HG02571 (cell line): ENCODE data around the gene CEP85.
A peak's percentile ranks its signal among the peaks of the same experiment; 100 is the strongest.
"Not testable (repeated sequence)": the region's sequence is repeated elsewhere in the genome, so short reads cannot be mapped to it uniquely, and the experiment has no call there.

Experiments
- ATAC-seq: cut with Tn5 transposase; IDR thresholded peaks from one replicate; pipeline ENCODE4 v1.9.1; 2021; ENCODE audit warnings: mild to moderate bottlenecking, moderate library complexity; ENCODE audit not compliant: unreplicated experiment

The CEP85 gene

GRCh38 chr1:26307363-26307781 is 73.4 kb downstream of the CEP85 start:
- no peak for ATAC-seq

GRCh38 chr1:26307966-26308899 is 74.2 kb downstream of the CEP85 start:
- not testable (repeated sequence) for ATAC-seq

DNA sequence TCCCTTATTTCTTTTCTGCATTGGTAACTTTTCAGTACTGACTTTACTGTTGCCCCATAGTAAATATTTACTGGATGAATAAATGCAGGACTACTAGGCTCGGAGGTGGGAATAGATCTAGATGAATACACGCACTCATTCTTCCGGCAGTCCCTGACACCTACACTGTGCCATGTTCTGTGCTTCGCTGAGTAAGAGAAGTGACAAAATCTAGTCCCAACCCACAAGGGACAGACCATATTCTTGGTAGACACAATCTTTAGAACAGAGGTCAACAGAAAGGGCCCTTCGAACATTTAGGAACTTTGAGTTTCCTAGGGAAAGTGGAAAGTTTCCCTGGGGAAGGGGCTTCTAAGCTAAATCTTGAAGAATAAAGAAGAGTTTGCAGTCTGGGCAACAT is 80.5 kb downstream of the CEP85 start:
- ATAC-seq, result no peak

DNA sequence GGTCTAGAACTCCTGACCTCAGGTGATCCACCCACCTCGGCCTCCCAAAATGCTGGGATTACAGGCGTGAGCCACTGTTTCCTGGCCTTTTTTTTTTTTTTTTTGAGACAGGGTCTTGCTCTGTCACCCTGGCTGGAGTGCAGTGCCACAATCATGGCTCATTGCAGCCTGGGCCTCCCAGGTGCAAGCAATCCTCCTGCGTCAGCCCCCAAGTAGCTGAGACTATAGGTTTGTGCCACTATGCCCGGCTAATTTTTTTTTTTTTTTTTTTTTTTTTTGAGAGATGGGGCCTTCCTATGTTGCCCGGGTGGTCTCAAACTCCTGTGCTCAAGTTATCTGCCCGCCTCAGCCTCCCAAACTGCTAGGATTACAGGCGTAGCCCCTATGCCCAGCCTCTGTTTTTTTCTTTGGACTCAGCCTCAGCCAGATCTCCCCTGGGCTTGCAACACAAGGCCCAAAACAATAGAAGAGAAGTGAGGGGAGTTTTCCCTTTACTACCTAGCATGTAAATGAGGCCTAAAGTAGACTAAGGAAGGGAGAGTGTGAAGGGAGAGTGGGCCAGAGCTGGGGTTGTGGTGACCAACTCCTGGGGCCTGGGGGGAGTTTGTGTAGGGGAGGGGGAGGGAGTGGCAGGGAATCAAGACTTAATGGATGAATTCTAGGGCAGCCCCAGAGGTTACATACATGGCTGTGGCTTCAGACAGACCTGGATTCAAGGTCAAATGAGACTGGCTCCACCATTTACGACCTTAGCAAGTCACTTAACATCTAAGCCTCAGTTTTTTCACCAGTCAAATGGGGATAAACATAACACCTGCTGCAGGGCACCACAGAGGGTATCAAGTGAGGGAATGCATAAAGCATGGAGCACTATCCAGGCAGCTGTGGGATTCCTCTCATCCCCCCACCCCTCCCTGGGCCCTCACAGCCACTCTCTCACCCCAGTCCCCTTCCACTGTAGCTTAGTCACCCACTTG is 82.2 kb downstream of the CEP85 start:
- ATAC-seq, result no peak

- no peak for ATAC-seq
Observed at GRCh38 chr1:26317146-26317545, 83.1 kb downstream of the CEP85 start.

GRCh38 chr1:26317612-26318337 is 83.8 kb downstream of the CEP85 start, which contains the start of gene CD52:
TSS of gene CD52 (plus strand) at chr1:26317958. CDS start at chr1:26318018, 60 bp downstream.
- ATAC-seq, result peak; percentile 36

GRCh38 chr1:26318338-26319064 is 84.5 kb downstream of the CEP85 start:
- no peak for ATAC-seq

DNA sequence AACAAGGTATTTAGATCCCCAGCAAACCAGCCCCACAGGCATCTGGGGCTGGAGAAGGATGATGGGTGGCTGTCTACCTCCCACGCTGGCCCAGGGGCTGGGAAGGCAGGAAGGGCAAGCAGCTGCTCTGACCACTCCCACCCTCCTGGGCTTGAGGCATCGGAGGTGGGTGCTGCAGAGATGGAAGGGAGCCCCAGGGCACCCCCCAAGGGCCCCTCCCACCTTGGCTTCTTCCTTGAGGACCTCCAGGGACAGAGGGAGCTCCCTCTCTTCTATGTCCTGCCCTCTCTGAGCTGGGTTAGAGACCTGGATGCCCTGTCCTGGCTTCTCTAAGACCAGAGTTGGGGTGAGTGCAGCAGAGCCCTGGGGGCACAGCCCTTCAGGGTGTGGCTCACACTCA is 86.9 kb downstream of the CEP85 start:
- no peak for ATAC-seq

DNA sequence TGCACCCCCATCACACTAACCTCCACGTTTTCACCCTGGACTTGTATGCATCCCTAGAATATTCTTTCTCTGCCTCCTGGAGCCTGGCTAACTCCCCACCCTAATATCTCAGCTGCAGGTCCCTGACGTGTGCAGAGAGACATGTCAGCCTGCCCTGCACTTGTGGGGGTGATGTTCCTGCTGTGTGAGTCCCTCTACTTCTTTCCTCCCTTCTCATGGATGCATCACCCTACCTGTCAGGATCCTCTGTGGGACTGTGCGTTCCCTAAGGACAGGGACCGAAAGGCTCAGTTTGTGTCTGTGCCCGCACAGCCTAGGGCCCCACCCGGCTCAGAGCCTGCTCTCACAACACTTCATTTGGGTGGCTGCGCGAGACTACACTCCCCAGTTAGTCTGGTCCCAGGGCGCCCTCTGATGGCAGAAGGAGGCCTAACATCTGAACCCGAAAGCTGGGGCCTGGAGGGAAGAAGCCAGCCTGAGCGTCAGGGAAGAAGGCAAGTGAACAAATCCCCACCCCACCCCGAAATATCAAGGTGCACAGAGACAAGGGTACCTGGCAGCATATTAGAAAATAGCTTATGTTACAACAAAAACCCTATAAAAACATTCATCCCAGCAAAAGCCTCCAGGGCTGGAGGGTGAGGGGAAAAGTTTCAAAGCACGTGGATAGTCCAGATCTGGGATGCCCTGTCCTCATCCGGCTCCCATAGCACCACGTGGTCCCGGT is 87.5 kb downstream of the CEP85 start:
- peak; percentile 36 for ATAC-seq

GRCh38 chr1:26322042-26322331 is 88.0 kb downstream of the CEP85 start:
- ATAC-seq, result no peak

DNA sequence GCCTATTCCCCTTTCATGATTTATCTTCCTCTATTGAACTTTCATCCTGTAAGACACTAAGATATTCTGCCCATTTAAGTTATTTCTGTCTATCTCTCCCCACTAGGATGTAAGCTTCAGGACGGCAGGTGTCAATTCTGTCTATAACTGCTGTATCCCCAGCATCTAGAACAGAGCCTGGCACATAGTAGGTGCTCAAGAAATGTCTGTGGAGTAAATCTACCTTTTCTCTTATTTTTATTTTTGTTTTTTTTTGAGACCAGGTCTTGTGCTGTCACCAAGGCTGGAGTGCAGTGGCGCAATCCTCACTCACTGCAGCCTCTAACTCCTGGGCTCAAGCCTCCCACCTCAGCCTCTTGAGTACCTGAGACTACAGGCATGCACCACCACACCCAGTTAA is 89.4 kb downstream of the CEP85 start:
- no peak for ATAC-seq

DNA sequence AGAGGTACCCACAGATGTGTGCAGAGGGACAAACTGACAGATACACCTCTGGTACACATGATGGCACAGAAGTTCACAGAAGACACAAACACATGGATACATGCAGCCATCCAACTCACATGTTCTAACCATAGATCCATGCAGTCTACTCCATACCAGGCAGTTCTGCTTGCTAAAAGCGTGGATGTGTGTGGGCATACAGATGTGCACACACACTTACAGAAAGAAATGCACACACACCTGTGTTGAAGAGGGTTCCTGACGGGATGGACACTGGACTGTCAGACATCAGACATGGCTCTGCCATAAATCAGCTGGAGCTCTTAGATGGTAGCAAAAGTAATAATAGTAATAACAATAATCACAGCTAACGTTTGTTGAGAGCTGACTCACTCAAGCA is 90.5 kb downstream of the CEP85 start:
- no peak for ATAC-seq

DNA sequence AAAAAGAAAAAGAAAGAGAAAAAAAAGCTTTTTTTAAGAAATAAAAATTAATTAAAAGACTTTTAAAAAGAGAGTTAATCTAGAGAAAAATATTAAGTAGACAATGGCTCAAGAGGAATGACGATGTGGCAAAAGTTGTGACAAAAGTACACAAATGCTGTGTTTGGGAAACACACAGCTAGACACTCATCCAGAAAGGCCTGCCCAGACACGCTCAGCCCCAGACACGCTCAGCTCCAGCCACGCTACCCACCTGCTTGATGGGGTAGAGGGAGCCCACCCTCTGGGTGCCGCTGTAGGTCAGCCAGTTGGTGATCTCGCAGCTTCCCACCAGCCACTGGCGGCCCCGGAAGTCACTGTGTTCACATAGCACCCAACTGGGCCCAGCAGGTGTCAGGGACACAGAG is 94.0 kb downstream of the CEP85 start:
- ATAC-seq, result no peak
